CD14-positive monocyte (primary cell): ENCODE results near the gene PLEKHM3. TPM values are rescaled to one million over a fixed set of nuclear protein-coding genes. Genes with fewer than 3 reads are reported as not detected.

ENCODE experiments used
- DNase-seq, 3 donors: peaks; one replicate each; pipeline ENCODE4 v3.0.0-alpha.2; 2011 to 2022
- H2AFZ ChIP-seq: 2 replicates; pipeline ENCODE4 v1.6.0; 2012; ENCODE audit warnings: mild to moderate bottlenecking, low read depth, low read length, inconsistent platforms; ENCODE audit not compliant: insufficient read depth, poor library complexity, severe bottlenecking
- H3K27ac ChIP-seq, 2 donors: 1 replicate in 1 of 2; 2 replicates in 1 of 2; pipeline ENCODE4 v1.5.1; 2012 to 2013; ENCODE audit warnings: low read length in 2 of 2, control low read depth in 1 of 2, inconsistent platforms in 1 of 2, low read depth in 1 of 2, mild to moderate bottlenecking in 1 of 2
- H3K27me3 ChIP-seq, 2 donors: one replicate each; pipeline versions ENCODE4 v1.6.0 to v1.6.1; 2011 to 2013; ENCODE audit warnings: low read length in 2 of 2; ENCODE audit not compliant: control insufficient read depth in 2 of 2, insufficient read depth in 2 of 2
- H3K36me3 ChIP-seq, 2 donors: replicated peaks in 1 of 2; 1 replicate in 1 of 2; 2 replicates in 1 of 2; pipeline versions ENCODE4 v1.5.1 to v1.6.1; 2012 to 2013; ENCODE audit warnings: low read length in 2 of 2, control low read depth in 1 of 2, inconsistent platforms in 1 of 2, mild to moderate bottlenecking in 1 of 2; ENCODE audit not compliant: insufficient read depth in 2 of 2, control insufficient read depth in 1 of 2
- H3K4me1 ChIP-seq, 2 donors: 1 replicate in 1 of 2; 2 replicates in 1 of 2; pipeline versions ENCODE4 v1.5.1 to v1.6.1; 2012 to 2013; ENCODE audit warnings: low read length in 2 of 2, control low read depth in 1 of 2, inconsistent platforms in 1 of 2, mild to moderate bottlenecking in 1 of 2, moderate library complexity in 1 of 2; ENCODE audit not compliant: insufficient read depth in 2 of 2, control insufficient read depth in 1 of 2
- H3K4me2 ChIP-seq: replicated peaks from 2 replicates; pipeline ENCODE3; 2012; ENCODE audit warnings: low read length, moderate library complexity, mild to moderate bottlenecking; ENCODE audit not compliant: poor library complexity, severe bottlenecking; ENCODE audit errors: extremely low read depth
- H3K4me3 ChIP-seq, 3 experiments: fragments of 200-600 bp in 1 of 3; sonication (generic) in 1 of 3; replicated peaks in 1 of 3; 1 replicate in 2 of 3; 2 replicates in 1 of 3; pipeline ENCODE4 v1.5.1; 2011 to 2013; ENCODE audit warnings: low read length in 3 of 3, mild to moderate bottlenecking in 3 of 3, control low read depth in 2 of 3, low read depth in 2 of 3, inconsistent platforms in 1 of 3, moderate library complexity in 1 of 3
- H3K79me2 ChIP-seq: 2 replicates; pipeline ENCODE4 v1.6.0; 2012; ENCODE audit warnings: mild to moderate bottlenecking, control low read depth, inconsistent platforms, low read length, moderate library complexity; ENCODE audit not compliant: insufficient read depth
- H3K9ac ChIP-seq: 2 replicates; pipeline ENCODE4 v1.6.0; 2017; ENCODE audit warnings: low read length, mild to moderate bottlenecking; ENCODE audit not compliant: insufficient read depth, poor library complexity, severe bottlenecking
- H3K9me3 ChIP-seq, 2 donors: replicated peaks in 1 of 2; 1 replicate in 1 of 2; 2 replicates in 1 of 2; pipeline versions ENCODE4 v1.5.1 to v1.6.1; 2012 to 2013; ENCODE audit warnings: low read length in 2 of 2, control low read depth in 1 of 2; ENCODE audit not compliant: control insufficient read depth in 1 of 2, insufficient read depth in 1 of 2
- H4K20me1 ChIP-seq: 2 replicates; pipeline ENCODE4 v1.6.0; 2012; ENCODE audit warnings: mild to moderate bottlenecking, low read length, control low read depth, moderate library complexity; ENCODE audit not compliant: insufficient read depth
- H3K27ac Mint-ChIP-seq, 7 donors: one replicate each; pipeline ENCODE4 v1.8.0; 2020; ENCODE audit warnings: mild to moderate bottlenecking in 7 of 7, mixed read lengths in 7 of 7, moderate library complexity in 6 of 7, inconsistent platforms in 2 of 7
- H3K27me3 Mint-ChIP-seq, 3 donors: one replicate each; pipeline ENCODE4 v1.8.0; 2021 to 2022; ENCODE audit warnings: low read depth in 3 of 3, mild to moderate bottlenecking in 3 of 3, mixed read lengths in 3 of 3, moderate library complexity in 3 of 3, inconsistent platforms in 1 of 3
- H3K36me3 Mint-ChIP-seq, 2 donors: one replicate each; pipeline ENCODE4 v1.8.0; 2020; ENCODE audit warnings: mixed read lengths in 2 of 2, inconsistent platforms in 1 of 2, mild to moderate bottlenecking in 1 of 2
- H3K4me1 Mint-ChIP-seq: one replicate; pipeline ENCODE4 v1.8.0; 2020; ENCODE audit warnings: mild to moderate bottlenecking, mixed read lengths
- H3K4me3 Mint-ChIP-seq, 2 donors: one replicate each; pipeline ENCODE4 v1.8.0; 2020; ENCODE audit warnings: mild to moderate bottlenecking in 2 of 2, mixed read lengths in 2 of 2, moderate library complexity in 1 of 2
- H3K9me3 Mint-ChIP-seq, 7 donors: one replicate each; pipeline ENCODE4 v1.8.0; 2020 to 2022; ENCODE audit warnings: mixed read lengths in 7 of 7, mild to moderate bottlenecking in 6 of 7, moderate library complexity in 6 of 7, inconsistent platforms in 2 of 7
- WGBS: methylation state at CpG from one replicate; pipeline ENCODE4 v1.1.5; 2013; ENCODE audit warnings: missing lambda C conversion rate; ENCODE audit not compliant: insufficient coverage; 5-methylcytosine and 5-hydroxymethylcytosine counted together
- intact Hi-C, 2 donors: fragments of 100-400 bp; cut with micrococcal nuclease; formaldehyde crosslinking; loops; one replicate each; pipeline versions ENCODE4 v1.15.0 to v1.15.1; 2023
- polyA plus RNA-seq, 3 donors: library from polyadenylated mRNA; depleted of rRNA in 1 of 3; unstranded in 2 of 3; stranded (reverse) in 1 of 3; fragments of 300-500 nt in 2 of 3; fragments of >200 nt in 1 of 3; fragmentation: Illumina TruSeq in 2 of 3; gene quantifications; 1 replicate in 2 of 3; 2 replicates in 1 of 3; pipeline ENCODE4 v1.2.3, GENCODE V29; 2012 to 2021
- TF ChIP-seq, protein P1 (sequence below): fragments of 200-600 bp; IDR thresholded peaks from one replicate; pipeline ENCODE4 v1.8.0; 2022; ENCODE audit warnings: antibody characterized with exemption, mild to moderate bottlenecking

PLEKHM3 gene
- polyA plus RNA-seq, 3 donors, result 3.0 to 8.0 (median 3.0) TPM

DNA sequence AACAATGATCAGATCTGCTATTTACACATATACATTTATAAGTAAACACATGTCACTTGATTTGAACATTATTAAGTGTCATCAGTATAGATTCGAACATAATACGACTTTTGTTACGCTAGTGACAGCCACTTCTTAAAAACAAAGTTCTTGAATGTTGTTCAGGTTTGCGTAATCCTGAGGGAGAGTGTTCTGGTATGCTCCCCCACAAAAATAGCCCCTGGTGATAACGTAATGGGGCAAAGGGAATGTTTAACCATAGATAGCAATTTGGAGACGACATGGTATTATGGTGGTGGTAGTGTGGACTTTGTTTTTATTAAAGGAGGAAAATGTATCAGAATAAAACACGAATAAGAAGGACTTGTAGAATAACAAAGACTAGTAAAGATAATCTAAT lies 90.6 kb downstream of the PLEKHM3 start:
- H3K36me3 ChIP-seq, result peaks cover 12 to 22% of the 10 kb centered on the region in 2 donors
- intact Hi-C loops, result no loop called here
- Mint-ChIP-seq H3K27ac (no peak overlapping the region), H3K36me3 (peaks cover 24 to 36% of the 10 kb centered on the region in 2 donors), H3K9me3 (no peaks in the 10 kb centered on the region), H3K4me3 (no peak overlapping the region), H3K4me1 (no peaks in the 10 kb centered on the region), H3K27me3 (no peaks in the 10 kb centered on the region)
- no peaks in the 10 kb centered on the region for H4K20me1 ChIP-seq
- no peaks in the 10 kb centered on the region for H3K4me1 ChIP-seq
- H2AFZ ChIP-seq, result no peak overlapping the region
- TF ChIP-seq, protein P1, sequence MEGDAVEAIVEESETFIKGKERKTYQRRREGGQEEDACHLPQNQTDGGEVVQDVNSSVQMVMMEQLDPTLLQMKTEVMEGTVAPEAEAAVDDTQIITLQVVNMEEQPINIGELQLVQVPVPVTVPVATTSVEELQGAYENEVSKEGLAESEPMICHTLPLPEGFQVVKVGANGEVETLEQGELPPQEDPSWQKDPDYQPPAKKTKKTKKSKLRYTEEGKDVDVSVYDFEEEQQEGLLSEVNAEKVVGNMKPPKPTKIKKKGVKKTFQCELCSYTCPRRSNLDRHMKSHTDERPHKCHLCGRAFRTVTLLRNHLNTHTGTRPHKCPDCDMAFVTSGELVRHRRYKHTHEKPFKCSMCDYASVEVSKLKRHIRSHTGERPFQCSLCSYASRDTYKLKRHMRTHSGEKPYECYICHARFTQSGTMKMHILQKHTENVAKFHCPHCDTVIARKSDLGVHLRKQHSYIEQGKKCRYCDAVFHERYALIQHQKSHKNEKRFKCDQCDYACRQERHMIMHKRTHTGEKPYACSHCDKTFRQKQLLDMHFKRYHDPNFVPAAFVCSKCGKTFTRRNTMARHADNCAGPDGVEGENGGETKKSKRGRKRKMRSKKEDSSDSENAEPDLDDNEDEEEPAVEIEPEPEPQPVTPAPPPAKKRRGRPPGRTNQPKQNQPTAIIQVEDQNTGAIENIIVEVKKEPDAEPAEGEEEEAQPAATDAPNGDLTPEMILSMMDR, result no peak
- no peaks in the 10 kb centered on the region for H3K27me3 ChIP-seq
- H3K27ac ChIP-seq, result no peak overlapping the region
- DNase-seq, result no peak
- H3K9ac ChIP-seq, result no peak overlapping the region
- no peak overlapping the region for H3K4me2 ChIP-seq
- no peaks in the 10 kb centered on the region for H3K79me2 ChIP-seq
- H3K9me3 ChIP-seq, result no peaks in the 10 kb centered on the region
- no peak overlapping the region for H3K4me3 ChIP-seq
- WGBS, result no CpG with 5 or more reads among the region's 7 CpGs

DNA sequence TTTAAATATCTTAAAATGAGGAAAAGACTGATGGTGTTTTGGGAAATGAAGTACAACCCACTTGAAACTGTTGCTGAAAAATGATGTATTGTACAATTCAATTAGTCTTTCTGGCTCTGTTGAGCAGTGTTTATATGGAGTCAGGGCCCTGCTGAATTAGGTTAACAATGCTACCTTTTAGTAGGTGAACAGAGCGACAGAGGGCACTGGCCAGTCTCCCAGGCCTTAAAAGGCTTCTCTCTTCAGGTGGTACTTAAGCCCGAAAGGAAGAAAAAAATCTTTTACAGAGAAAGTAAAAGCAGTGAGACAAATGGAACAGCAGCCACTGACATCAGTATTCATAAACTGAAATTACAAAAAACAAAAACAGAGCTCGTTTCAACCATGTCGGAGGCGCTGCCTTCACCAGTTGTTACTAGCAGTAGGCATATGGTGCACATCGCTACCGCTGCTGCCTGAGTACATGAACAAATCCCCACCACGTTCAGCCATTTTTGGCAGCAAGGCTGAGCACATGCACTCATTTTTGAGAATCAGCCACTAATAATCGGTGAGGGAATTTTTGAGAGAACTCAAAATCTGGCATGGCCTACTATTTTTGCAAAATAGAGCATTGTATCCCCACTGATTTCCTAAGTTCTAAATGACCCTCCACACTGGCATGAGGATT lies 91.8 kb downstream of the PLEKHM3 start:
- Histone ChIP-seq H3K27me3 (no peaks in the 10 kb centered on the region), H3K4me2 (no peak overlapping the region), H4K20me1 (no peaks in the 10 kb centered on the region), H3K4me3 (no peak overlapping the region), H3K9ac (no peak overlapping the region), H3K79me2 (no peaks in the 10 kb centered on the region), H3K9me3 (no peaks in the 10 kb centered on the region), H3K36me3 (peaks cover 20 to 27% of the 10 kb centered on the region in 2 donors), H2AFZ (no peak overlapping the region), H3K4me1 (no peaks in the 10 kb centered on the region), H3K27ac (no peak overlapping the region)
- Mint-ChIP-seq H3K36me3 (peaks cover 33 to 45% of the 10 kb centered on the region in 2 donors), H3K27me3 (no peaks in the 10 kb centered on the region), H3K4me3 (no peak overlapping the region), H3K27ac (no peak overlapping the region), H3K9me3 (no peaks in the 10 kb centered on the region), H3K4me1 (no peaks in the 10 kb centered on the region)
- 97% methylated on average over 8 of the region's 9 CpGs for WGBS
- DNase-seq, result no peak
- intact Hi-C loops, result no loop called here
- TF ChIP-seq, protein P1, result no peak
